MV-4-11 (cell line): ENCODE measurements around the gene LAMC2.
A peak's percentile ranks its signal among the peaks of the same experiment; 100 is the strongest.

ENCODE experiments used
- DNase-seq: peaks from one replicate; lab custom pipeline; 2025; lab: John Stamatoyannopoulos, UW

LAMC2 gene

GRCh38 chr1:183173828-183174227, 12.2 kb upstream of the LAMC2 start:
- DNase-seq = no peak

- DNase-seq = no peak
Measured at GRCh38 chr1:183175631-183176030, 10.4 kb upstream of the LAMC2 start.

- no peak for DNase-seq
Measured at GRCh38 chr1:183178545-183178944, 7.5 kb upstream of the LAMC2 start.

- DNase-seq = no peak
Measured at GRCh38 chr1:183179033-183179432, 7.0 kb upstream of the LAMC2 start.

- no peak for DNase-seq
Measured at GRCh38 chr1:183180218-183180617, 5.8 kb upstream of the LAMC2 start.

GRCh38 chr1:183180634-183181056, 5.4 kb upstream of the LAMC2 start:
- DNase-seq = no peak

GRCh38 chr1:183186841-183187240, 777 bp downstream of the LAMC2 start:
- no peak for DNase-seq

GRCh38 chr1:183188240-183188639, 2.2 kb downstream of the LAMC2 start:
- DNase-seq = no peak

- DNase-seq = no peak
Measured at GRCh38 chr1:183191833-183192232, 5.8 kb downstream of the LAMC2 start.

GRCh38 chr1:183193963-183194525, 8.0 kb downstream of the LAMC2 start:
- DNase-seq = no peak

GRCh38 chr1:183194527-183195141, 8.6 kb downstream of the LAMC2 start:
- peak; percentile 19 for DNase-seq

- no peak for DNase-seq
Measured at GRCh38 chr1:183195142-183195574, 9.1 kb downstream of the LAMC2 start.

GRCh38 chr1:183197762-183198161, 11.7 kb downstream of the LAMC2 start:
- no peak for DNase-seq

- no peak for DNase-seq
Measured at GRCh38 chr1:183198463-183198862, 12.4 kb downstream of the LAMC2 start.

GRCh38 chr1:183199304-183199703, 13.2 kb downstream of the LAMC2 start:
- no peak for DNase-seq

GRCh38 chr1:183200451-183200850, 14.4 kb downstream of the LAMC2 start:
- no peak for DNase-seq

GRCh38 chr1:183203094-183203493, 17.0 kb downstream of the LAMC2 start:
- no peak for DNase-seq

- DNase-seq = no peak
Measured at GRCh38 chr1:183205196-183205781, 19.2 kb downstream of the LAMC2 start.

- no peak for DNase-seq
Measured at GRCh38 chr1:183206538-183207122, 20.6 kb downstream of the LAMC2 start.

- peak; percentile 85 for DNase-seq
Measured at GRCh38 chr1:183209533-183210158, 23.6 kb downstream of the LAMC2 start.

GRCh38 chr1:183210681-183211080, 24.6 kb downstream of the LAMC2 start:
- DNase-seq = no peak

GRCh38 chr1:183212870-183213269, 26.8 kb downstream of the LAMC2 start:
- DNase-seq = no peak
